IMR-90 (cell line): ENCODE measurements around the gene ZNRF4. TPM values are rescaled to one million over a fixed set of nuclear protein-coding genes. Genes with fewer than 3 reads are reported as not detected.

Source experiments
- ATAC-seq: fragments of 200-7000 bp; cut with Tn5 transposase; 2 replicates; pipeline ENCODE4 v1.9.1; 2020; ENCODE audit warnings: low read depth, mild to moderate bottlenecking, moderate library complexity
- BruUV-seq: library from RNA; stranded (reverse); fragments of 400-500 nt; replicated peaks from 2 replicates; lab custom pipeline; 2021; lab: Mats Ljungman, UMichigan
- CTCF ChIA-PET: fragments of 300-600 bp; formaldehyde crosslinking; extraction: SDS; loops from one replicate; lab custom pipeline; 2021; ENCODE audit warnings: antibody characterized with exemption; lab: Yijun Ruan, JAX
- POLR2A ChIA-PET: fragments of 300-600 bp; sonication (Branson Sonifier 250); formaldehyde crosslinking; loops from one replicate; lab custom pipeline; 2022; ENCODE audit warnings: antibody characterized with exemption; ENCODE audit not compliant: unreplicated experiment; lab: Charles Lee
- DNase-seq: peaks from one replicate; pipeline ENCODE4 v3.0.0; 2013
- H2AFZ ChIP-seq: replicated peaks from 2 replicates; pipeline ENCODE3; 2013; ENCODE audit warnings: low read length, mild to moderate bottlenecking; ENCODE audit not compliant: poor library complexity
- H2AK5ac ChIP-seq: 2 replicates; pipeline ENCODE4 v1.6.1; 2013; ENCODE audit warnings: low read depth, low read length, inconsistent platforms
- H2AK9ac ChIP-seq: replicated peaks from 2 replicates; pipeline ENCODE3; 2013; ENCODE audit warnings: mild to moderate bottlenecking, low read depth, low read length, moderate library complexity; ENCODE audit not compliant: poor library complexity
- H2BK120ac ChIP-seq: 2 replicates; pipeline ENCODE4 v1.6.1; 2013; ENCODE audit warnings: low read depth, low read length, inconsistent platforms
- H2BK15ac ChIP-seq: 3 replicates; pipeline ENCODE4 v1.6.1; 2013; ENCODE audit warnings: low read depth, low read length, inconsistent platforms
- H2BK20ac ChIP-seq: 2 replicates; pipeline ENCODE4 v1.6.1; 2013; ENCODE audit warnings: low read depth, mild to moderate bottlenecking, inconsistent platforms, low read length, moderate library complexity
- H2BK5ac ChIP-seq: 2 replicates; pipeline ENCODE4 v1.6.1; 2013; ENCODE audit warnings: mild to moderate bottlenecking, low read depth, low read length, inconsistent platforms; ENCODE audit not compliant: poor library complexity, severe bottlenecking
- H3K14ac ChIP-seq: replicated peaks from 2 replicates; pipeline ENCODE4 v1.6.1; 2013; ENCODE audit warnings: low read depth, low read length, inconsistent platforms
- H3K18ac ChIP-seq: 2 replicates; pipeline ENCODE4 v1.6.1; 2013; ENCODE audit warnings: low read depth, low read length, control low read depth
- H3K23ac ChIP-seq: 2 replicates; pipeline ENCODE4 v1.6.1; 2013; ENCODE audit warnings: low read depth, low read length, inconsistent platforms
- H3K27ac ChIP-seq: 2 replicates; pipeline ENCODE4 v1.5.1; 2013; ENCODE audit warnings: mild to moderate bottlenecking, control low read depth, low read length; ENCODE audit not compliant: insufficient read depth
- H3K27me3 ChIP-seq: 2 replicates; pipeline ENCODE4 v1.6.1; 2013; ENCODE audit warnings: low read length; ENCODE audit not compliant: control insufficient read depth, insufficient read depth
- H3K36me3 ChIP-seq: 2 replicates; pipeline ENCODE4 v1.6.1; 2013; ENCODE audit warnings: low read length, mixed read lengths; ENCODE audit not compliant: control insufficient read depth, insufficient read depth
- H3K4ac ChIP-seq: 2 replicates; pipeline ENCODE4 v1.6.1; 2013; ENCODE audit warnings: low read depth, low read length, inconsistent platforms
- H3K4me1 ChIP-seq: 2 replicates; pipeline ENCODE4 v1.6.1; 2013; ENCODE audit warnings: low read length, mixed read lengths; ENCODE audit not compliant: control insufficient read depth, insufficient read depth
- H3K4me2 ChIP-seq: 2 replicates; pipeline ENCODE4 v1.6.1; 2013; ENCODE audit warnings: low read depth, mild to moderate bottlenecking, control low read depth, low read length, moderate library complexity
- H3K4me3 ChIP-seq: 2 replicates; pipeline ENCODE4 v1.5.1; 2013; ENCODE audit warnings: low read depth, mild to moderate bottlenecking, control low read depth, low read length, moderate library complexity; ENCODE audit not compliant: insufficient read depth
- H3K56ac ChIP-seq: 2 replicates; pipeline ENCODE4 v1.6.1; 2013; ENCODE audit warnings: low read length, inconsistent platforms; ENCODE audit not compliant: insufficient read depth; ENCODE audit errors: extremely low read depth
- H3K79me1 ChIP-seq, 2 experiments: 2 replicates each; pipeline ENCODE4 v1.6.1; 2013; ENCODE audit warnings: low read length in 2 of 2, inconsistent platforms in 1 of 2, low read depth in 1 of 2
- H3K9ac ChIP-seq: 2 replicates; pipeline ENCODE4 v1.6.1; 2013; ENCODE audit warnings: low read depth, low read length, control low read depth
- H3K9me1 ChIP-seq: 2 replicates; pipeline ENCODE4 v1.6.1; 2013; ENCODE audit warnings: low read length, inconsistent platforms; ENCODE audit not compliant: insufficient read depth
- H3K9me3 ChIP-seq: 2 replicates; pipeline ENCODE4 v1.6.1; 2013; ENCODE audit warnings: low read length; ENCODE audit not compliant: control insufficient read depth, insufficient read depth
- H4K20me1 ChIP-seq: 2 replicates; pipeline ENCODE4 v1.6.1; 2013; ENCODE audit warnings: low read length, inconsistent platforms; ENCODE audit not compliant: insufficient read depth
- H4K5ac ChIP-seq: 2 replicates; pipeline ENCODE4 v1.6.1; 2013; ENCODE audit warnings: mild to moderate bottlenecking, low read depth, low read length, control low read depth
- H4K8ac ChIP-seq, 2 experiments: 2 replicates each; pipeline ENCODE4 v1.6.1; 2013; ENCODE audit warnings: low read depth in 2 of 2, low read length in 2 of 2, control low read depth in 1 of 2, inconsistent platforms in 1 of 2
- H4K91ac ChIP-seq: 2 replicates; pipeline ENCODE4 v1.6.1; 2013; ENCODE audit warnings: low read depth, low read length, inconsistent platforms; ENCODE audit not compliant: insufficient read depth
- MAFK ChIP-seq: IDR thresholded peaks from 2 replicates; pipeline ENCODE4 v1.6.1; 2012; ENCODE audit warnings: low read depth, low read length, improper control_type of control experiment
- MAZ ChIP-seq: IDR thresholded peaks from 2 replicates; pipeline ENCODE4 v1.6.1; 2012; ENCODE audit warnings: low read depth, mild to moderate bottlenecking, low read length, improper control_type of control experiment, moderate library complexity, borderline replicate concordance
- WGBS, 2 experiments: methylation state at CpG; one replicate each; pipeline versions ENCODE4 v1.1.5 to v1.1.7; 2013; ENCODE audit warnings: missing lambda C conversion rate in 2 of 2; ENCODE audit not compliant: insufficient read length in 1 of 2; ENCODE audit errors: extremely low coverage in 2 of 2; 5-methylcytosine and 5-hydroxymethylcytosine counted together
- dilution Hi-C: fragments of 300-500 bp; cut with HindIII; formaldehyde crosslinking; loops from one replicate; pipeline ENCODE4 v1.14.3; 2018; ENCODE audit warnings: low sequenced_read_pairs; ENCODE audit not compliant: unreplicated experiment
- in situ Hi-C: fragments of 300-500 bp; cut with MboI; formaldehyde crosslinking; loops from 3 replicates; pipeline ENCODE4 v1.14.3; 2019; ENCODE audit warnings: low sequenced_read_pairs, inconsistent platforms, mixed read lengths
- intact Hi-C: fragments of 100-400 bp; cut with micrococcal nuclease; formaldehyde crosslinking; loops from 2 replicates; pipeline ENCODE4 v1.10.0; 2022
- polyA plus RNA-seq, 3 experiments: library from polyadenylated mRNA; depleted of rRNA; stranded (reverse); fragments of >200 nt; gene quantifications; 2 replicates each; pipeline ENCODE4 v1.2.3, GENCODE V29; 2012; ENCODE audit warnings: low replicate concordance in 1 of 3
- total RNA-seq: library from RNA; depleted of rRNA; stranded (reverse); fragments of >200 nt; gene quantifications from 2 replicates; pipeline ENCODE4 v1.2.3, GENCODE V29; 2012

Gene ZNRF4
- total and polyA plus RNA-seq, 2 of the 4 experiments (the other 2 are of a cell fraction) = not detected

- Histone ChIP-seq H3K18ac (no peak overlapping the region), H2BK5ac (no peak overlapping the region), H4K91ac (no peak overlapping the region), H3K4ac (no peak overlapping the region), H3K4me1 (peaks cover 3% of the 10 kb centered on the region; the same call in 1 of the 2 replicates), H3K14ac (no peak overlapping the region), H3K79me1 (no peaks in the 10 kb centered on the region), H3K9ac (no peak overlapping the region), H4K8ac (no peak overlapping the region), H3K9me3 (peaks cover 11% of the 10 kb centered on the region), H3K27ac (no peak overlapping the region), H3K4me2 (no peak overlapping the region), H3K4me3 (no peak overlapping the region), H4K20me1 (peaks cover 4% of the 10 kb centered on the region; the same call in 1 of the 2 replicates), H2BK15ac (no peak overlapping the region), H4K5ac (no peak overlapping the region), H2BK120ac (no peak overlapping the region), H2AK5ac (no peak overlapping the region), H2AK9ac (peak overlapping the region; percentile 60), H3K9me1 (no peaks in the 10 kb centered on the region), H2BK20ac (no peak overlapping the region), H2AFZ (no peak overlapping the region), H3K27me3 (peaks cover 19% of the 10 kb centered on the region), H3K56ac (no peak overlapping the region), H3K36me3 (no peaks in the 10 kb centered on the region), H3K23ac (no peak overlapping the region)
- peak; percentile 60 for DNase-seq
- intact Hi-C loops = no loop called here
- ATAC-seq = peak; percentile 95
- BruUV-seq = no TSS peak
- in situ Hi-C loops = no loop called here
- dilution Hi-C loops = no loop called here
- POLR2A ChIA-PET = no interaction called here
- WGBS, 2 experiments = 39% methylated on average over 3 of the region's 13 CpGs; no CpG with 5 or more reads in 1 of the 2 experiments
- CTCF ChIA-PET = no interaction called here
- TF ChIP-seq MAFK = no peak
- TF ChIP-seq MAZ = peak; percentile 39; the same call in 1 of the 2 replicates
Observed at GRCh38 chr19:5484398-5485285, 29.4 kb downstream of the ZNRF4 start.
